HG02623 (cell line): Measurements from ENCODE around the gene SEL1L2.
A peak's percentile ranks its signal among the peaks of the same experiment; 100 is the strongest.

Source experiments
- ATAC-seq: cut with Tn5 transposase; IDR thresholded peaks from one replicate; pipeline ENCODE4 v1.9.1; 2021; ENCODE audit warnings: moderate library complexity; ENCODE audit not compliant: unreplicated experiment

The SEL1L2 gene

GRCh38 chr20:13821876-13822275 lies 168.5 kb downstream of the SEL1L2 start:
- no peak for ATAC-seq

GRCh38 chr20:13819885-13820645 lies 170.3 kb downstream of the SEL1L2 start:
- peak; percentile 74 for ATAC-seq

DNA sequence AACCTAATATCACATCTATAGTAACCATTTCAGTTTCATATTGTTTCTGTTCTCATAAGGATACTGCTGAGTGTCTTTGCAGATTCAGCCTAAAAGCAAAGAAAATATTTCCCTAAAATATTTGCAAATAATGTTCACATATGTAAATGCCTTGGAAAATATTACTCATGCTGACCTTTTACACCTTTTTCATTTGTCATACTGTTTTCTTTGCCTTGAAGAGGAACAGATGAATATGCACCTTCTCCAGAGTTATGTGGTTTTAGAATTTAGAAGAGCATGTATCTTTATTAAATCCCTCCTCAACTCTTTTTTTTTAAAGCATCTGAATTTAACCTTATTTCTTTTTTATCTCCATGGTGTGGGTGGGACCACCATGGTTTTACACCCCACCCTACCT lies 173.1 kb downstream of the SEL1L2 start:
- ATAC-seq = no peak

DNA sequence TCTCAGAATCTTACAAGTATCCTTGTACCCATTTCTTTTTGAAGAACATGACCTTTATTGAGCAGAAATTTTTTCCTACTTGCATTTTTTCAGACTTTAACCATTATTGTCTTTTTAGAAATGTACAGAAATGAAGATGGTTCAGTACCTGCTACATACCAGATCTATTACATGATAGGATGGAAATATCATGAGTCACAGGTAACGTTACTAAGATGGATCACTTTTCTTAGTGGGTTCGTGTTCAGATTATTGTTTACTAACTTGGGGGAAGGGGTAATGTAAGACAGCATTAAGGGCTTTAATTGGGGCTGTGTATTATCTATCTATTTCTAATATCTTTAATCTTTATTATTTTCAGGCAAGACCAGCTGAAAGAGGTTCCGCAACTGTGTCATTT lies 173.7 kb downstream of the SEL1L2 start:
- ATAC-seq = no peak

GRCh38 chr20:13814672-13815071 lies 175.7 kb downstream of the SEL1L2 start:
- no peak for ATAC-seq

DNA sequence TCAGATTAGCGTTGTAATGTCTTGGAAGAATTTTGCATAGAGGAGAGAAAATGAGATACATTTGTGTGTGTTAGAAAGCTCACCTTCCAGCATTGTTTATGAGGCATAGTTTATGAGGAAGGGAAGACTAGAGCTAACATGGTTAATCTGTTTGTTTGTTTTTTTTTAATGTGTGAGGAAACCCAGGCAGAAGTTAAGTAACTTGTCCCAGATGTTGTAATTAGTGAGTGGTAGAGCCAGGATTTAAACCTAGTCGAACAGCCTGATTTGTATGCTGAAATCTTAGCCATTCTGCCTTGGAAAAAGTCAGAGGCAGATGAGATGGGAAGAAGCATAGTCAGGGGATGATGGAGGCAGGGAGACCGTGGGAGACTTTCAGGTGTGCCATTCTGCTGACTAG lies 176.5 kb downstream of the SEL1L2 start:
- ATAC-seq = no peak

- no peak for ATAC-seq
Measured at GRCh38 chr20:13810446-13810845, 180.0 kb downstream of the SEL1L2 start.

GRCh38 chr20:13809855-13810254 lies 180.6 kb downstream of the SEL1L2 start:
- no peak for ATAC-seq

DNA sequence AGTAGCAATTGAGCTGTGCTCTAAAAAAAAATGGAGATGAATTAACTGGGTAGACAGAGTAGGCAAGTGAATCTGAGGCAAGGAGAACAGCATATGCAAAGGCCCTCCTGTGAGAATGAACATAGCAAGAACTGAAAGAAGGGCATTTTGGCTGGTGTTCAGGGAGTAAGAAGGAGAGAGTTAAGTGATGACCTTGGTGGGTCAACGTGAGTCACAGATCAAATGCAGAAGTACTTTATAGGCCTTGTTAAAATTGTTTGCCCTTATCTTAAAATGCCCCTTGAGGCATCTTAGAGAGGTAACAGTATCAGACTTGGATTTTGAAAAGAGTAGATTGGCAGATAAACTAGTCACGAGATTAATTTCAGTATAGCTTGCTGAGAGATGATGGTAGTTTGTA lies 181.0 kb downstream of the SEL1L2 start:
- ATAC-seq = no peak

GRCh38 chr20:13800728-13801134 lies 189.7 kb downstream of the SEL1L2 start:
- no peak for ATAC-seq

GRCh38 chr20:13799974-13800373 lies 190.4 kb downstream of the SEL1L2 start:
- no peak for ATAC-seq
